OCI-LY3 (cell line): Measurements from ENCODE around the gene METTL16.

Experiments used
- EZH2phosphoT487 ChIP-seq: fragments of 200-600 bp; shearing (Covaris generic); IDR thresholded peaks from 2 replicates; pipeline ENCODE4 v1.6.1; 2018; ENCODE audit warnings: antibody characterized with exemption, mixed run types, low read depth
- TF ChIP-seq, protein P1 (sequence below): fragments of 200-600, 300-600 bp; sonication (generic); IDR thresholded peaks from 2 replicates; pipeline ENCODE4 v1.5.1; 2014; ENCODE audit warnings: antibody characterized with exemption, low read length, low read depth

DNA sequence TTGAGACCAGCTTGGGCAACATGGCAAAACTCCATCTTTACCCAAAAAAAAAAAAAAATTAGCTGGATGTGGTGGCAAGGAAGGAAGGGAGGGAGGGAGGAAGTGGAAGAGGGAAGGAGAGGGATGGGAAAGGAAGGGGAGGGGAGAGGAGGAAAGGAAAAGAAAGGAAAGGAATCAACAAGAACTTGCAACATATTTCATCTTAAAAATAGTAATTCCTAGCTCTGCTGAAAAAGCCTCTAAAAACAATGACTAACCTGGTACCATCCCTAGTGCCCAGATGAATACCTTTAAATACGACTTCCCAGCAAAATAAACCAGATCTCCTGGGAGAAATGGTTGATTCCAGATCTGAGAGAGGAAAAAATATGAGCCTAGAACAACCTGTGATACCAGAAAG, 83.8 kb downstream of the METTL16 start:
- TF ChIP-seq, protein P1, sequence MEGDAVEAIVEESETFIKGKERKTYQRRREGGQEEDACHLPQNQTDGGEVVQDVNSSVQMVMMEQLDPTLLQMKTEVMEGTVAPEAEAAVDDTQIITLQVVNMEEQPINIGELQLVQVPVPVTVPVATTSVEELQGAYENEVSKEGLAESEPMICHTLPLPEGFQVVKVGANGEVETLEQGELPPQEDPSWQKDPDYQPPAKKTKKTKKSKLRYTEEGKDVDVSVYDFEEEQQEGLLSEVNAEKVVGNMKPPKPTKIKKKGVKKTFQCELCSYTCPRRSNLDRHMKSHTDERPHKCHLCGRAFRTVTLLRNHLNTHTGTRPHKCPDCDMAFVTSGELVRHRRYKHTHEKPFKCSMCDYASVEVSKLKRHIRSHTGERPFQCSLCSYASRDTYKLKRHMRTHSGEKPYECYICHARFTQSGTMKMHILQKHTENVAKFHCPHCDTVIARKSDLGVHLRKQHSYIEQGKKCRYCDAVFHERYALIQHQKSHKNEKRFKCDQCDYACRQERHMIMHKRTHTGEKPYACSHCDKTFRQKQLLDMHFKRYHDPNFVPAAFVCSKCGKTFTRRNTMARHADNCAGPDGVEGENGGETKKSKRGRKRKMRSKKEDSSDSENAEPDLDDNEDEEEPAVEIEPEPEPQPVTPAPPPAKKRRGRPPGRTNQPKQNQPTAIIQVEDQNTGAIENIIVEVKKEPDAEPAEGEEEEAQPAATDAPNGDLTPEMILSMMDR: no peak
- no peak for TF ChIP-seq EZH2phosphoT487
